ENCODE measurements around the gene RAD9A.

- TF ChIP-seq CTCF (IDR thresholded peaks at IDR 0.05; ENCODE audit: low read length) (no peak), EZH2 (optimal IDR thresholded peaks at IDR 0.05; ENCODE audit: low read depth, low read length) (no peak)
Measured at GRCh38 chr11:67371911-67372320, 19.9 kb upstream of the RAD9A start.
